Measurements from ENCODE around the gene TEX19.

The TEX19 gene

DNA sequence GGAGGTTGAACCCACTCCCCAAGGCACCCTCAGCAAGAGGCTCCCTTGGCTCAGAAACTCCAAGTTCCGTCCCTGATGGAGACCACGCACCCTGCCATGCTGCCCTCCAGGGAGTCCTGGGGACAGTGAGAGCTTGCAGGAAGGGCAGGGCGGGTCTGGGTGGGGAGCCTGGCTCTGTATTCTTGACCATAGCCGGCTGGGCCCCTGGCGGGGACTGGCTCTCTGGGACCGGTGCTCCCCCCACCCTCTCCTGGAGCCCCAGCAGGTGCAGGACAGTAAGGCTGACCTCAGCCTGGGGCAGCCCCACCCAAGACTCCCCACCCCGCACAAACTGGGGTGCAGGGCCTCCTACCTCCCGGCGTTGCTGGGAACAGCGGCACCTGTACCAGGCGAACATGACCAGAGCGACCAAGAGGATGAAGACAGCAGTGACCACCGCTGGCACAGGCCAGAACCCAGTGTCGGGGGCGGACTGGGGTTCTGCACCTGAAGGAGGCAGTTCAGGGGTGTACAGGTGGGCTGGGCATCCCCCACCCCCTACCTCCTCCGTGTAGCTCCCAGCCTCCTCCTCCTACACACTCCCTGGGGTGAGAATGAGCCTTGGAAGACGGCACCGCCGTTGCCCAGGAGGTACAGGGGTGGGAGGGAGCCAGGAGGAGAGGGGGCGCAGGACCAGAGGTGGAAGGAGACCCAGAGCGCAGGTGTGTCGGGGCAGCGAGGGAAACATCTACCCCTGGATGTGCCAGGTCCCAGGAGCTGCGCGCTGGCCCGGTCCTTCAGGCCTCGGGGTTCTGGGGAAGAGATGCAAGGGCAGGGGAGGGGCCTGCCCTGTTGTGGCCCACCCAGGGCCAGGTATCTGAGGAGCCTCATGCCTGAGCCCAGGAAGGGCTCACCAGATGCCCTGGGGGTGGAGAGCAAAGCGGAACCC, 36.3 kb upstream of the TEX19 start:
- DNase-seq, result no peak

DNA sequence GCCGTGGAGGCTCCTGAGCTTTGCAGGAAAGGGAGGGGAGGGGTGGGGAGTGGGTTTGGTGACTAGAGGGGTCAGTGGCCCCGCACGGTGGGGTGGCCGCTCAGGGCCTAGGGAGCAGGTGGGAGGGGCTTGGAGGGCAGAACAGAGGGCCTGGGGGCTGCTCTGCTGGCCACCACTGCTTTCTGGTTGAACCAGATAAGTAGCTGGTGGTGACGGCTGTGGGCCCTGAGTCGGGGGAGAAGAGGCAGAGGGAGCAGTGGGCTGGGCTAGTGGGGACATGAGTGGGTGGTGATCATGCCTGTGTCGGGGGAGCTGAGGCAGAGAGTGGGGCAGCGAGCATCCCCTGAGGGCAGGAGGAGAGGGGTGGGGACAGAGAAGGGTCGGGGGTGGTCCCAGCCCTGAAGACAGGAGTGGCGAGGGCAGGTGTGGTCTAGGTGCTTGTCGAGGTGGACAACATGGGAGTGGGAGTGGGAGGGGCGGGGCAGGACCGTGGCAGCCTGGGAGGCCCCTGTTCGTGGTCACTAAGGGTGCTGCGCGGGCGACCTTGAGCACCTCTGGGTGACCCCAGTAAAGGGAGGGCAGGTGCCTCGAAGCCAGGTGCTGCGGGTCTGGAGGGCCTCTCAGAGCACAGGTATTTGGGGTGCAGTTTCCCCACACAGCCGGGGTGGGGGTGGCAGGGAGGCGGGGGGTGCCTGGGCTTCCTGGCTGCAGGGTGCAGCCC, 35.4 kb upstream of the TEX19 start:
- no peak for DNase-seq

DNA sequence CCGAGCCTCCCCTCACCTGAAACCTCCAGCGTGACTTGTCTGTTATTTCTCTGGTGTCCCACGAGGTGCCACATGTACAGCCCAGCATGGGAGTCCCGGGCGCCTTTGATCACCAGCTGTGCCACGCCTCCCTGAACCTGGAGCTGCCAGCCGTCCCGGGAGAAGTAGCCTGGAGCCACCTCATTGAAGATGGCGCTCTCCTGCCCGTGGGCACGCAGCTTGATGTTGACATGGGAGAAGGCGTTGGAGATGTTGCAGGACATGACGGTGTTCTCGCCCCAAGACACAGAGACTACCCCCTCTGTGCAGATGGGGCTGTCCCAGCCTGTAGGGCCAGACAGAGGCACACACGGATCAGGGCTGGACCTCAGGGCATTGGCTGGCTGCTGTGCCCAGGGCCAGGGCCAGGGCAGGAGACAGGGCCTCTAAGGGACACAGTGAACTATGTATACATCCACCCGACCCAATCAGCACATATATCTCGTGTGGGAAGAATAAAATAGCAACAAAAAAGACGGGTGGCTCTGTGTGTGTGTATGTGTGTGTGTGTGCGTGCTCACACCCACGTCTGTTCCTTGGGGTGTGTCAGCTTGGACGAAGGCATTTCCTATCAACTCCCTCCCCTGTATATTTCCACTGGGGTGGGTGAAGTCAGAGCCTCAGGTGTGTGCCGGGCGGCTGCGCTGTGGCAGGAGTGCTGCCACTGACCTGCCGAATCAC, 34.3 kb upstream of the TEX19 start:
- no peak for DNase-seq

DNA sequence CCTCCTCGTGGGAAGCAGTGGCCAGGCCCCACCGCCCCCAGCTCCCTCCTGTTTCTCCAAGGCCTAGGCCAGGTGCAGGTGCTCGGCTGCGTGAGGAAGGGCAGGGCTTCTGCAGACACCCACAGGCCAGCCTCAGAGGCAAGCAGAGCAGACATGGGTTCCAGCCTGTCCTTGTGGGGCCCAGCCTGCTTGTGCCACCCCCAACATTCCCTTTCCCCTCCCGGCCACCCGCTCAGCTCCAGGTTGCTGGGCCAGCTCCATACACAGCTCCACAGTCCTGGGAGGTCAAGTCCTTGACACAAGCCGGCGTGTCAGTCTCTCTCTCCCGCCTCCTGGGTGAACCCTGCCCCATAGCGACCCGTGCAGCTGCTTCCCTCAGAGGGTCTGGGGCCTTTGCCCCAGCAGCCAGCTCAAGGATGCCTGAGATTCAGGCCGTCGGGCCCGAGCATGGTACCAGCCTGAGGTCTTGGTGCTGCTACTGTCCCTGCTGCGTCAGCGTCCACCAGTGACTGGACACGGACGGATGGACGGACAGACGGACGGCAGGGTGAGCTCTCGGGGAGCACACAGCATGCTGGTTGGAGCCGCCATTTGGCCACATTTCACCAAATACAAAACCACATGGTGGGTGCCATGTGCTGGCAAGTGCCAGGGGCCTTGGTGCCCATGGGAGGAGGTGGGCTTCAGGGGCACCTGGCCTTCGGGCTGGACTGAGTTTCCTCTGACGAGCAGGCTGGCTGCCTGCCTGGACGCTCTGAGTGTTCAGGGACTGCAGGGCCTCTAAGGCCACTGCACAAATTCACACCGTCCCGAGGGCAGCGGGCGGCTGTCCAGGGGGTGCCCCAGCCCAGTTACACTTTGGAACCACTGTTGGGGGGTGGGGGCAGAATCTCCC, 33.5 kb upstream of the TEX19 start:
- DNase-seq, result no peak

DNA sequence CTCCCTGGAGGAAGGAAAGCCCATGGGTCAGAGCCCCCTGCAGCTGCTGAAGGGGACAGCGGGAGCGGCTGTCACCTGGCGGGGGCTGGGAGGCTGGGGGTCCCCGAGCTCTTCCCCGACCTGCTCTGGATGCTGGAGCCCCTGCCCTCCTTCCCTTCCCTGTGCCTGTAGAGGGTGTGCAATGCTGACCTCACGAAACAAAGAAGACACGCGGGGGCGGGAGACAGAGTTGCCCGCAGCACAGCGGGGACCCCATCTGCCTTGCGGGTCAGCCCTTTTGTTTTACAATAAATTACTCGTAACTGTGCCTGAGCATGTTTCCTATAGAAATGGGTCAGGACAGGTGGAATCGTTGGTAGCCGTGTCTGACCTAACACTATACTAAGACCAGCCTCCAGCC, 31.8 kb upstream of the TEX19 start:
- DNase-seq, result no peak

DNA sequence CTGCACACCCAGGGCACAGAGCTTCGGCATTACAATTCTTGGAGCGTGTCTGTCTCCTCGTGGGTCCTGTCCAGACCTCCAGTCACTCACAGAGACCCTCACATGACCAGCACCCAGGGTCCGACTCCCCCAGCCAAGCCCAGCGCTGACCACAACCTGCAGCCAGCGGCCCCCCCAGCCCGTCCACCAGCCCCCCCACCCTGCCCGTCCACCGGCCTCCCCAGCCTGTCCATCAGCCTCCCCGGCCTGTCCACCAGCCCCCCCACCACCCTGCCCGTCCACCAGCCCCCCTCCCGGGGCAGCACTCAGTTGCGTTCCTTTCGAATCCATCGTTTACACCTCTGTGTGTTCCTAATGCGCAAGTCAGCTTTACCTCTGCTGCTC, 31.3 kb upstream of the TEX19 start:
- DNase-seq, result no peak

DNA sequence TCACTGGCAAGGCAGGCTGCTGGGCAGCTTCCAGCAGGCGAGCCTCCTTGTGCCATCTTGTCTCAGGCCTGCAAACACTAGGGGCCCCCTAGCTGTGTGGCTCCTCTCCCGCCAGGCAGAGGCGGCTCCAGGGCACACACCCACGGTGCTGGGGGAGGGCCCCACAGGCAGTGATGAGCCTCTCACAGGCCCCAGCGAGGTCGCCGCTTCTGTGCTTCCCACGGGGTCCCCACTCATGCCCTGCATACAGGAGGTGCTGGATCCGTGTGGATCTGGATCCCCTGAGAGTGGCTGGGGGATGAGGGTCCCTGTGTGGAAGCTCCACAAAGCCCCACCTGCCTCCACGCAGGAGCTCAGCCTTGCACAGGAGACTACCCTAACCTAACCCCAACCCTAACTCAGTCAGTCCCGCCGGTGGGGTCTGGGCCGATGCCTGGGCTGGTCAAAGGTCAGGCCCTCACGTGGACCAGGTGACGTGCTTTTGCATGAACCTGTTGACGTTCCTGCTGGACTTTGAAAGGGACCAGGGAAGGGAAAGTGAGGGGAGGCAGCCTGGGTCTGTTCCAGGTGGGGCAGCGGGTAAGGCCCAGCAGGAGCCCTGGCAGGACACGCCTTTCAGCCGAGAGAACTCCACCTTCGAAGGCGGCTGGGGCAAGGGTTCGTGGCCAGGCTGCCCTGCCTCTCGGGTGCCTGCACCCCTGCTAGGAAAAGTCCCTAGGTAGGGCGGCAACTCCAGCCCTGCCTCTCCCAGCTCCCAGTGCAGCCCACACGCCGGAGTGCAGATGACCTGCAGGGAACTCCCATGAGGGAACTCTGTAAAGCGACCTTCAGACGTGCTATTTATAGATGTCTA, 30.7 kb upstream of the TEX19 start:
- DNase-seq, result no peak

DNA sequence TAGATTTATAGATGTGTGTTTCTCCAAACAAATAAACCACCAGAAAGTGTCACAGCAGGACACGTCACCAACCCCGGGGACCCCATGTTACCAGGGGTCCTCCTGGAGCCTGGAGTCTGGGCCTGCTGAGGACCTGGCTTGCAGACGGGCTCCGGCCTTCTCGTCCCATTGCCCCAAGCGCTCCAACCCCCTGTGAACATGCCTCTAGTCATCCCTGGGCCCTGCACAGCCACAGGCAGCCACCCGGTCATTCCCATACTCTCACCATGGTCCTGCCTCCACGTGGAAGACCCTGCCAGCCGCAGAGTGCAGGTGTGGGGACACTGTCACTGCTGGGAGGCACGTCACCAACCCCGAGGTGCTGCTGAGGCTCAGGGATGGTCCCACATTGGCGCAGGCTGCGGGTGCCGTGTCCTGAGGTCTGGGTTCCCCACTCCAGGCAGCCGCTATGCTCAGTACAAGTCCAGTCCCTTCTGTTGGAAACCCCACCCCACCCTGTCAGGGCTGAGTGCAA, 30.0 kb upstream of the TEX19 start:
- DNase-seq, result no peak

DNA sequence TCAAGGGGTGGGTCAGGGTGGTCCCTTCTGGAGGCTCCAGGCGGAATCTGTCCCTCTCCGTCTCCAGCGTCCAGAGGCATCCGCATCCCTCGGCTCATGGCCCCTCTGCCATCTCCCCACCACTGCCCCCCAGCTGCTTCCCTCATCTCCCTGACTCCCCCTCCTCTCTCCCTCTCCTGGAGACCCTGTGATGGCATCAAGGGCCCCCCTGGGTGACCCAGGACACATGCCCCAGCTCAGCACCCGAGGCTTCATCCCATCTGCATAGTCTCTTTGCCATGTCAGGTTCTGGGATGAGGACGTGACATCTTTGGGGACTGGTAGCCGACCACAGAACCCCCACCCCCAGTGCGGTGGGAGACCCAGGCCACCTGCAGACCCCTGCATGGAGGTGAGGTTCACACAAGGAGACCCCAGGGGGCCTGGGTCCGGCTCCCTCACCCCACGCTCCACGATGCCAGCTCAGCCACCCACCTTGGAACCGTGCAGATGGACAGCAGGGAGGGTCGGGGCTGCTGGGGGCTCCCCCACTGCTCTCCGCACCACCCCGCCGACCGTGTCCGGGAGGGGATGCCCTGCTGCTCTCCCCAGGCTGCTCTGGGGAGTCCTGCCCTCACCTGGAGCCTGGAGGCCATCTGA, 29.2 kb upstream of the TEX19 start:
- no peak for DNase-seq

DNA sequence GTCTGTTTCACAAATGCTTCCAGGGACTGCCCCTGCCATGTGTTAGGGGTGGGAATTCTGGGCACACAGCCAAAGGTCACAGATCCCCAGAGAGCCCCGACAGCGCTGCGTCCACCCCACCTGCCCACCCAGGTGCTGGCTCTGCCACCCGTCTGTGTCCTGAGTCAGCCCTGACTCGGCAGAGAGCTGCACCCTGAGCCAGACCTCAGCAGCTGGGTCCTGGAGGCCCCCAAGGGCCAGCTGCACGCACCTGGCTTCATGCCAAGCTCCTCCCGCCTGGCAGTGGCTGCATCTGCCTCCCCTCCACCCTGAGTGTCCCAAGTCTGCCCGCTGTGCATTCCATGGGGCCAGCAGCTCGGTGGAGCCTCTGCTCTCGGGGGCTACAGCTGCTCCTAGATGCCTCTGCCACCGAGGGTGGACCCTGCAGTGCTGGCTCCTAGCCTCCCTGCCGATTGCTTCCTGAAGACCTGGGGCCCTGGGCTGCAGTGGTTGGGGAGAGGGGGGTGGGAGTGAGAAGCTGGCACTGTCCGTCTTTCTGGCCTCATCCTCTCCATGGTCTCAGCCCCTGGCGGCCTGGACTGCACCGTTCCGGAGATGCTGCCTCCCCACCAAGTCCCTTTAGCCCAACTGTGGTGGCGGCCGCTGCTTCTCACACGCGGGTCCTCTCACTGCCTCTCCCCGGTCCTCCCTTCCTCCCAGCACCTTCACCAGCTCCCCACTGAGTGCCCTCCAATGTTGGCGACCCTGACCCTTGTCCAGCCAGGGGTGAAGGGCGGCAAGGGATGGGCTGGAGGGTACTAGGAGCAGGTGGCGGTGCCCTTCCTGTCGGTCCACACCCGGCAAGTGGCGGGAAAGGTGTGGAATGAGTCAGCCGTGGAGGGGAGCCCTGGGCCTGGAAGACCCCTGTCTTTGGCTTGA, 28.5 kb upstream of the TEX19 start:
- peak; percentile 13 for DNase-seq

DNA sequence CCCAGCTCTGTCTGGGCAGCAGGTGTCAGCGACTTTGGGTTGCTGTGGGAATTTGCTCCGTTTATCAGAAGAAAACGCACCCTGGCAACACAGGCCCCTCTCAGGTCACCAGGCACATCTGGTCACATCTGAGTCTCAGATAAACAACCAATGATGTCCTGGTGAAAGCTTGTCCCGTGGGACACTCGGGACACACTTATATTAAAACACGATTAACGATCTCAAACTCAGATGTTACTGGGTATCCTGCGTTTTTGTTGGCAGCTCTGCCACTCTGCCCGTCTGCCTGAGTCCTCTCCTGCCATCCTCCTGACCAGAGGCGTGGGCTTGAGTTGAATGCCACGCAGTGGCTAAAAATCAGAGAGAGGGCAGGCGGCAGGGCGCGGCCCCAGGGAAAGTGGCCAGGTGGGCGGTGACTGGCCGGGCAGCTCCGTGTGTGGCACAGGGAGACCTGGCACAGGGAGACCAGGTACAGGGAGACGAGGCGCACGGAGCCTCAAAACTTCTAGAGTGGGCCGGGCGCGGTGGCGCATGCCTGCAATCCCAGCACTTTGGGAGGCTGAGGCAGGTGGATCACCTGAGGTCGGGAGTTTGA, 27.6 kb upstream of the TEX19 start:
- no peak for DNase-seq

DNA sequence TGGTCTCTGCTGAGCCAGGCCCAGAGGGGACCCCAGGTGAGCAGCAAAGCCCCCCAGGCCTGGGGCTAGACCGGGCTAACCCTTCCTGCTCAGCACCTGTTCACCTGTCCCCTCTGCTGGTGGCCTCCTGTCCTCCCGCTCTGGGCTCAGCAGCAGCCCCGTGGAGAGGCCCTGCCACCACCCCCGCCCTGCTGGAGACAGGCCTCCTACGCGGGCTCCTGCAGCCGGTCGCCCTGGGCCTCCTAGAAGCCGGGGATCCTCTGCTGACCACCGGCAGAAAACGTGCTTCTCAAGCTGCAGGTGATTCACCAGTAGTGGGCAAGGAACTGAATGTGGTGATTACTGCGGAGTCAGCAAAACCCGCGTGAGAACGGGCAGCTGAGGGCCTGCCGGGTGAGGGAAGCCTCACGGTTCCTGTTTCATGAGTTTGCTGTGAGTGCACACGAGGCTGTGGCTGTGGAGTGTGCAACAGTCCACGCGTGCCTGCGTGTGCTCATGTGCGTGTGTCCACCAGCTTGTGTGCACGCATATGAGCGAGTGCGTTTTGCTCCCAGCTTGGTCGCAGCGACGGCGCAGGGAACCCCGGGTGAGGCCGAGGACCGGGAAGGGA, 26.3 kb upstream of the TEX19 start:
- no peak for DNase-seq

DNA sequence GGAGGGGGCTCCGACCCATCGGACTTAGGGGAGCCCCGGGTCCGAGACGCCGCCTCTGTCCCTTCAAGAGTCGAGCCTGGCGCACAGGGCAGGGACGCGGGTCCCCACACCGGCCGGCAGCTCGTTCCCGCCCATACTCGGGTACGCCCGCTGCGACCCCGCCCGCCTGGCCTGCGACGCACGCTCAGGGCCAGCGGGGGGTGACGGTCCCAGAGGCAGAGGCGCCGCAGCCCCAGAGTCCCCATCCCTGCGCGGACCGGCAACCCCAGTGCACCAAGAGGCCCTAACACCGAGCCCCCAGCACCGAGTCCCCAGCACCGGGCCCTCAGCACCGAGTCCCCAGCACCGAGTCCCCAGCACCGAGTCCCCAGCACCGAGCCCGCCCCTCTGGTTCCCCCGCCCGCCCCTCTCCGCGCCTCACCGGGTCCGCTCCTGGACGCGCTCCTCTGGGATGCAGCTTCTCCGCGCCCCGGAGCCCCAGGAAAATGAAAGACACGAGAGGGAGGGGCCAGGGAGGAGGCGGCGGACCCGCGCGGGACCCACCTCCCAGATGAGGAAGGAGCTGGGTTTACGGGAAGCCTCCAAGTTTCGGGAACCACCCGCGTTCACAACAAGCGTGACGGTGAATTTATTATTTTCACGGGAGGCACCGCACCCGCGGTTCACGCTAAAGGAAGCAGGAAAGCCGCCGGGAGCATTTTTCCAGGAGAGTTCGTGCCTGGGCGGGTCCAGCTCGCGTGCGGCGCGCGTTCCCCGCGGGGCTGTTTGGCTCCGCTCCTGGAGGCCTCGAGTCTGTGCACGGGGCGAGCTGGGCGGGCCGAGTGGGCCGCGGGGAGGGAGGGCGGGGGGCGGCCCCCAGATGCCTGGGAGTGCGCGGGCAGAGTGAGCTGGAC, 25.5 kb upstream of the TEX19 start, which contains the start of gene SECTM1:
SECTM1 (minus strand) TSS at position 488 of the 893 bp plus-strand sequence. CDS start 6,526 bp downstream, outside the sequence.
- no peak for DNase-seq

DNA sequence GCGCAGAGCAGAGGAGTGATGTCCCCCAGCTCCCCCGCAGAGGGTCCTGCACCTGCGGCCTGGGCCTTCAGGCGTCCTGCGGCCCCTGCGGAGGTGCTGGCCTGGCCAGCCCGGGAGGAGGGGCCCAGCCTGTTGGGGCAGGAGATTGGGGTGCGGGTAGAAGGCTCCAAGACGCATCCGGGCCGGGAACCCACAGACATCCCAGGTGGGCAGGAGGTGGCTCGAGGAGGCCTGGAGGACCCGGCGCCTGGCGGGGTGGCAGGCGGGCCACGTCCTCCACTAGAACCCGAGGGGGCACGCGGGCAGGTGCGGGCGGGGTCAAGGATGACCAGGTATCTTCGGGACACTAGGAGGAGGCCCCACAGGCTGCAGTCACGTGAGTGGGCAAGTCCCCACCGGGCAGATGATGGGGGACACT, 24.8 kb upstream of the TEX19 start:
- no peak for DNase-seq

DNA sequence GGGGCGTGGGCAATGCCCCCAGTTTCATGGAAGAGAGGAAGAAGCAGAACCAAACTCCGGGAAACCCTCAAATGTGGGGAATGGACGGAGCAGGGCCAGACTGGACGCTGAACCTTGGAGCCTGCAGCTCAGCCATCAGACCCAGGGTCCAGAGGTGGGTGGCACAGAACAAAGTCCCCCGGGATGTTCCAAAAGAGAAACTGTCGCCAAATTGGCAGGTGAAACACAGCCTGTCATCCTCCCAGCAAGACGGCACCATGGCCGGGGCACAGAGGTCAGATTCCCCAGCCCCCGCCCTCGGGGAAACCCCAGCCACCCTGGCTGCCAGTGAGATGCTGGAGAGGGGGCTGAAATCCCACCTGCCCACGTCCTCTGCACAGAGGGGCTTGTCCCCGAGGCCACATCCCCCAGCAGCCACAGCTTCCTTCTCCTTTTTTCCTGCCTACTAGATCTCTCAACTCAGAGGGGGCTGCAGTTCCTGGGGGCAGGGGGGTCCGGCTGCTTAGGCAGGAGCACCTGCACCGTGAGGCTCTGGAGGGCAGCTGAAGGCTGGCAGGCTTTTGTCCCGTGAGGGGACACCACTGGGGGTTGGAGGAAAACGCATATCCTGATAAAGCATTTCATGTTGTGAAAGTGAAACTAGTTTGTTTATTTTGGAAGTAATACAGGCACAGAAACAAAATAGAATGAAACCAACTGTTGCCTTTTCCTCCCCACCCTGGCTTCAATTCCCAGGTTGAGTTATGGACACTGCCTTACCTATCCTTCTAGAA, 24.2 kb upstream of the TEX19 start:
- no peak for DNase-seq

DNA sequence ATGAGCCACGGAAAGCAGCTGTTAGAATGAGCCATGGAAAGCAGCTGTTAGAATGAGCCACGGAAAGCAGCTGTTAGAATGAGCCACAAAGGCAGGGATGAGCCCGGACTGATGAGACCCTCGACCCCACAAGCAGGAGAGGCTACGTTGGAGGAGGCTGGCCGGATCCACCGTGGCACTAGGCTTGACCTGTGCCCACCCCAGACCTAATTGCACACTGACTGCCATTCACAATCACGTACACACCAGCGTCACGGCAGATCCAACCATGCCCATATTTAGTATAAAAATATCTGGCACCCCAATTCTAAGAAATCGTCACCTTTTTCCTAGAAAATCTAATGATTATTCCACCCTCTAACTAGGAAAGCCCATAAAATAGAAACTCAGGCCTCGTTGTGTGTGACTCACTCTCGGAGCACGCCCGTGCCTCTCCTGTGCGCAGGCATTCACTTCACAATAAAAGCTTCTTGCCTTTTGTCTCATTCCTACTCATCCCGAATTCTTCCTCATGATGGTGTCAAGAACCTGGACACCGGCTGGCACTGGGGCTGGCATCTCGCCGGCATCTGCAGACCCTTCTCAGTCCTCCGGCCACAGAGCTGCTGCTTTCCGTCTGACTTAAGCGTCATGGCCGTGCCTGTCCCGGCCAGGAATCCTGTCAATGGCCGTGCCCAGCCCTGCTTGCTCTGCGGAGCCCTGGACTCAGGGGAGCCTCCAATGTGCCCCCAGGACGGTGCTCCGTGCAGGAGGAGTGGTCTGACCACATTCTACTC, 20.0 kb upstream of the TEX19 start:
- DNase-seq, result no peak
